PFSK-1 (cell line): ENCODE results near the gene SUDS3.

Source experiments
- POLR2AphosphoS5 ChIP-seq: IDR thresholded peaks from 2 replicates; pipeline ENCODE4 v1.6.1; 2012; ENCODE audit warnings: low read depth, mild to moderate bottlenecking, control low read depth, low read length, moderate library complexity
- TF ChIP-seq, protein P1 (sequence below), 2 experiments: IDR thresholded peaks; 2 replicates each; pipeline versions ENCODE4 v1.6.1 to v1.8.0; 2011 to 2012; ENCODE audit warnings: low read depth in 2 of 2, low read length in 2 of 2, control low read depth in 1 of 2, inconsistent platforms in 1 of 2, mild to moderate bottlenecking in 1 of 2, moderate library complexity in 1 of 2; ENCODE audit not compliant: insufficient read depth in 1 of 2

DNA sequence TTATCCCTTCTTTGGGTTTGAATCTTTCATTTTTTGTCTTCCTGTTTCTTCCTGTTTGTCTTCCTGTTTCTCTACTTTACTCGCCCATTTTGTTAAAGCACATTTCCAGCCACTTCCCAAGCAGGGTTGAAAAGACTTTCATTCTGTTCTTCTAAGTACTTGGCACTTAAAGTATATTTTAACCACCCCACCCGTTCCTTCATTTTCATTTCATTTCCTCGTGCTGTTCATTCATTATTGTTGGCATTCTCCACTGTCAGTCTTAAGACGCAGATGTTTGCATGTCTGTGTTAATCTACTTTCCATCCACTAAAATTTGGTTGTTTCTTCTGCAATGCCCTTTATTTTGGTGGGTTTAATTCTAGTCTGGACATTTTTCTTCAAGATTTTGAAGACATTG lies 49.0 kb downstream of the SUDS3 start:
- TF ChIP-seq, protein P1, sequence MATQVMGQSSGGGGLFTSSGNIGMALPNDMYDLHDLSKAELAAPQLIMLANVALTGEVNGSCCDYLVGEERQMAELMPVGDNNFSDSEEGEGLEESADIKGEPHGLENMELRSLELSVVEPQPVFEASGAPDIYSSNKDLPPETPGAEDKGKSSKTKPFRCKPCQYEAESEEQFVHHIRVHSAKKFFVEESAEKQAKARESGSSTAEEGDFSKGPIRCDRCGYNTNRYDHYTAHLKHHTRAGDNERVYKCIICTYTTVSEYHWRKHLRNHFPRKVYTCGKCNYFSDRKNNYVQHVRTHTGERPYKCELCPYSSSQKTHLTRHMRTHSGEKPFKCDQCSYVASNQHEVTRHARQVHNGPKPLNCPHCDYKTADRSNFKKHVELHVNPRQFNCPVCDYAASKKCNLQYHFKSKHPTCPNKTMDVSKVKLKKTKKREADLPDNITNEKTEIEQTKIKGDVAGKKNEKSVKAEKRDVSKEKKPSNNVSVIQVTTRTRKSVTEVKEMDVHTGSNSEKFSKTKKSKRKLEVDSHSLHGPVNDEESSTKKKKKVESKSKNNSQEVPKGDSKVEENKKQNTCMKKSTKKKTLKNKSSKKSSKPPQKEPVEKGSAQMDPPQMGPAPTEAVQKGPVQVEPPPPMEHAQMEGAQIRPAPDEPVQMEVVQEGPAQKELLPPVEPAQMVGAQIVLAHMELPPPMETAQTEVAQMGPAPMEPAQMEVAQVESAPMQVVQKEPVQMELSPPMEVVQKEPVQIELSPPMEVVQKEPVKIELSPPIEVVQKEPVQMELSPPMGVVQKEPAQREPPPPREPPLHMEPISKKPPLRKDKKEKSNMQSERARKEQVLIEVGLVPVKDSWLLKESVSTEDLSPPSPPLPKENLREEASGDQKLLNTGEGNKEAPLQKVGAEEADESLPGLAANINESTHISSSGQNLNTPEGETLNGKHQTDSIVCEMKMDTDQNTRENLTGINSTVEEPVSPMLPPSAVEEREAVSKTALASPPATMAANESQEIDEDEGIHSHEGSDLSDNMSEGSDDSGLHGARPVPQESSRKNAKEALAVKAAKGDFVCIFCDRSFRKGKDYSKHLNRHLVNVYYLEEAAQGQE (IDR thresholded peaks at IDR 0.05; ENCODE audit: insufficient read depth in 1 of 2, low read depth in 2 of 2, low read length in 2 of 2), result no peak
- no peak for TF ChIP-seq POLR2AphosphoS5
